HepG2 (cell line): ENCODE data around the gene DDRGK1. TPM values are rescaled to one million over a fixed set of nuclear protein-coding genes. Genes with fewer than 3 reads are reported as not detected.

Experiments
- EED ChIP-seq: sonication (generic); formaldehyde crosslinking; IDR thresholded peaks from 2 replicates; pipeline ENCODE4 v1.5.0; 2020; ENCODE audit warnings: mild to moderate bottlenecking, missing genetic modification reagents
- ELF3 ChIP-seq: IDR thresholded peaks from 2 replicates; pipeline ENCODE4 v1.6.1; 2016; ENCODE audit warnings: missing genetic modification reagents, missing compliant biosample characterization
- FOXP4 ChIP-seq: sonication (generic); formaldehyde crosslinking; IDR thresholded peaks from 2 replicates; pipeline ENCODE4 v1.4.0; 2020; ENCODE audit warnings: missing genetic modification reagents
- HMGXB4 ChIP-seq, 2 experiments: sonication (generic) in 1 of 2; formaldehyde crosslinking in 1 of 2; IDR thresholded peaks; 2 replicates each; pipeline versions ENCODE4 v1.4.0 to v1.6.1; 2018 to 2020; ENCODE audit warnings: missing genetic modification reagents in 2 of 2, borderline replicate concordance in 1 of 2, low read depth in 1 of 2, mild to moderate bottlenecking in 1 of 2, missing biosample characterization in 1 of 2
- JUND ChIP-seq: sonication (generic); formaldehyde crosslinking; IDR thresholded peaks from 2 replicates; pipeline ENCODE4 v1.8.0; 2022; ENCODE audit warnings: mild to moderate bottlenecking, missing genetic modification reagents
- MED1 ChIP-seq: sonication (generic); formaldehyde crosslinking; IDR thresholded peaks from 2 replicates; pipeline ENCODE4 v1.4.0; 2020; ENCODE audit warnings: missing genetic modification reagents
- NFIC ChIP-seq: IDR thresholded peaks from 2 replicates; pipeline ENCODE4 v1.6.1; 2012; ENCODE audit warnings: mild to moderate bottlenecking, low read length, inconsistent platforms
- PLRG1 ChIP-seq: fragments of 450-650 bp; conservative IDR thresholded peaks from 2 replicates; pipeline ENCODE4 v1.6.1; 2016
- SALL1 ChIP-seq: sonication (generic); formaldehyde crosslinking; IDR thresholded peaks from 2 replicates; pipeline ENCODE4 v1.8.0; 2022; ENCODE audit warnings: mild to moderate bottlenecking, missing genetic modification reagents
- SIX1 ChIP-seq: sonication (generic); formaldehyde crosslinking; IDR thresholded peaks from 2 replicates; pipeline ENCODE4 v1.4.0; 2020; ENCODE audit warnings: missing genetic modification reagents, borderline replicate concordance
- SP140L ChIP-seq: sonication (generic); formaldehyde crosslinking; IDR thresholded peaks from 2 replicates; pipeline ENCODE4 v1.4.0; 2020; ENCODE audit warnings: missing genetic modification reagents, borderline replicate concordance
- SP4 ChIP-seq: sonication (generic); formaldehyde crosslinking; IDR thresholded peaks from 2 replicates; pipeline ENCODE4 v1.8.1; 2023; ENCODE audit warnings: mild to moderate bottlenecking, missing genetic modification reagents
- TEAD3 ChIP-seq: optimal IDR thresholded peaks from 2 replicates; pipeline ENCODE3; 2016; ENCODE audit warnings: borderline replicate concordance
- TGIF2 ChIP-seq: IDR thresholded peaks from 2 replicates; pipeline ENCODE4 v1.6.1; 2016; ENCODE audit warnings: control low read depth, missing compliant biosample characterization
- TSC22D2 ChIP-seq: sonication (generic); formaldehyde crosslinking; IDR thresholded peaks from 2 replicates; pipeline ENCODE4 v1.5.1; 2020; ENCODE audit warnings: missing genetic modification reagents, mild to moderate bottlenecking, borderline replicate concordance
- WIZ ChIP-seq: sonication (generic); formaldehyde crosslinking; IDR thresholded peaks from 2 replicates; pipeline ENCODE4 v1.5.1; 2020; ENCODE audit warnings: mild to moderate bottlenecking, missing genetic modification reagents
- ZFP1 ChIP-seq: IDR thresholded peaks from 2 replicates; pipeline ENCODE4 v1.6.1; 2016
- ZNF280B ChIP-seq: sonication (generic); formaldehyde crosslinking; IDR thresholded peaks from 2 replicates; pipeline ENCODE4 v1.5.0; 2020; ENCODE audit warnings: missing genetic modification reagents, mild to moderate bottlenecking, borderline replicate concordance
- ZNF512B ChIP-seq: sonication (generic); formaldehyde crosslinking; IDR thresholded peaks from 2 replicates; pipeline ENCODE4 v1.5.1; 2020; ENCODE audit warnings: missing genetic modification reagents, mild to moderate bottlenecking, borderline replicate concordance
- ZNF570 ChIP-seq: sonication (generic); formaldehyde crosslinking; IDR thresholded peaks from 2 replicates; pipeline ENCODE4 v1.4.0; 2020; ENCODE audit warnings: mild to moderate bottlenecking, missing genetic modification reagents, borderline replicate concordance
- ZNF607 ChIP-seq: sonication (generic); formaldehyde crosslinking; IDR thresholded peaks from 2 replicates; pipeline ENCODE4 v1.5.1; 2020; ENCODE audit warnings: missing genetic modification reagents, mild to moderate bottlenecking, borderline replicate concordance
- ZNF652 ChIP-seq: IDR thresholded peaks from 2 replicates; pipeline ENCODE4 v1.6.1; 2016; ENCODE audit warnings: low read depth, borderline replicate concordance
- polyA plus RNA-seq, 8 experiments: library from polyadenylated mRNA; depleted of rRNA in 3 of 8; stranded (reverse) in 7 of 8; unstranded in 1 of 8; fragments of >200 nt; fragmentation: Illumina TruSeq in 4 of 8; extraction: Trizol in 4 of 8; gene quantifications; 2 replicates each; pipeline versions ENCODE4 v1.2.1 to v1.2.3, GENCODE V29; 2011 to 2016; ENCODE audit warnings: low read depth in 4 of 8, missing spikeins in 1 of 8, mixed read lengths in 1 of 8; ENCODE audit not compliant: insufficient read depth in 1 of 8
- total RNA-seq, 5 experiments: library from RNA; depleted of rRNA; stranded (reverse); fragments of >200 nt; fragmentation: Illumina TruSeq; extraction: Trizol; gene quantifications; 2 replicates each; pipeline ENCODE4 v1.2.3, GENCODE V29; 2016; ENCODE audit warnings: low read depth in 1 of 5

DDRGK1 gene
- total and polyA plus RNA-seq, 2 of the 13 experiments (the other 11 are each of a cell fraction or from before 2014, with no cell fraction given): 96.7 to 149 TPM

GRCh38 chr20:3224681-3225421 is 20.4 kb upstream of the DDRGK1 start (continued):
- peak; percentile 79 for TF ChIP-seq ELF3
- peak; percentile 37; the same call in 1 of the 2 replicates for TF ChIP-seq ZNF652 (CRISPR knock-in tag)
- TF ChIP-seq SP4 (CRISPR knock-in tag): peak; percentile 44; the same call in 1 of the 2 replicates
- peak; percentile 84 for TF ChIP-seq ZNF607 (CRISPR knock-in tag)
- TF ChIP-seq EED (CRISPR knock-in tag): no peak
- TF ChIP-seq TEAD3: peak; percentile 76
- no peak for TF ChIP-seq ZNF512B (CRISPR knock-in tag)
- peak; percentile 64; the same call in 1 of the 2 replicates for TF ChIP-seq JUND
- TF ChIP-seq TGIF2 (CRISPR knock-in tag): no peak; the same call in 1 of the 2 replicates
- no peak for TF ChIP-seq WIZ (CRISPR knock-in tag)
- TF ChIP-seq SALL1 (CRISPR knock-in tag): peak; percentile 92
- peak; percentile 65; the same call in 1 of the 2 replicates for TF ChIP-seq TSC22D2 (CRISPR knock-in tag)
- TF ChIP-seq MED1 (CRISPR knock-in tag): peak; percentile 96
- no peak for TF ChIP-seq PLRG1
- peak; percentile 96 for TF ChIP-seq FOXP4 (CRISPR knock-in tag)
- TF ChIP-seq ZNF570 (CRISPR knock-in tag): no peak
- peak; percentile 93 for TF ChIP-seq ZFP1 (CRISPR knock-in tag)
- TF ChIP-seq SP140L: 0 out of 2 replicates have a peak, but pooled peaks have one; percentile 50
- TF ChIP-seq HMGXB4 (CRISPR knock-in tag; IDR thresholded peaks at IDR 0.05; ENCODE audit: borderline replicate concordance in 1 of 2, low read depth in 1 of 2): 0 out of 4 replicates have a peak, but pooled peaks of 1 of the 2 experiments have one; percentile 24
- no peak for TF ChIP-seq ZNF280B (CRISPR knock-in tag)
- no peak for TF ChIP-seq SIX1 (CRISPR knock-in tag)
- no peak for TF ChIP-seq NFIC
